Measurements from ENCODE around the gene GPSM1. TPM values are rescaled to one million over a fixed set of nuclear protein-coding genes. Genes with fewer than 3 reads are reported as not detected.
"Not testable (repeated sequence)": the region's sequence is repeated elsewhere in the genome, so short reads cannot be mapped to it uniquely, and the experiment has no call there.

Gene GPSM1
- total RNA-seq, 1 donor = 54.8 TPM

DNA sequence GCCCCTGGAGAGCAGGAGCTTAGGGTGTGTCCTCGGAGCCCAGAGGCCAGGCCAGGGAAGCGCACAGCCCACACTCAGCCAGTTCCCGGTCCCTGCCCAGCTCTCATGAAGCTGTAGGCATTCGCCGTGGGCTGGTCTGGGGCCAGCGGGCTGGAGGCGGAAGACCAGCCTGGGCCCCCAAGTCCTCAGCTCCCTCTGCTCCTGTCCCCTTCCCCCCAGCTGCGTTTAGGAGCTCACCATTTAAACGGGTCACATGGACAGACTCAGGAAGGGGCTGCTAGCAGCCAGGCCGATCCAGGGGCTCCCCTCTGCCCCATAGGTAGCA lies 18.8 kb downstream of the GPSM1 start:
- TF ChIP-seq, protein P1, sequence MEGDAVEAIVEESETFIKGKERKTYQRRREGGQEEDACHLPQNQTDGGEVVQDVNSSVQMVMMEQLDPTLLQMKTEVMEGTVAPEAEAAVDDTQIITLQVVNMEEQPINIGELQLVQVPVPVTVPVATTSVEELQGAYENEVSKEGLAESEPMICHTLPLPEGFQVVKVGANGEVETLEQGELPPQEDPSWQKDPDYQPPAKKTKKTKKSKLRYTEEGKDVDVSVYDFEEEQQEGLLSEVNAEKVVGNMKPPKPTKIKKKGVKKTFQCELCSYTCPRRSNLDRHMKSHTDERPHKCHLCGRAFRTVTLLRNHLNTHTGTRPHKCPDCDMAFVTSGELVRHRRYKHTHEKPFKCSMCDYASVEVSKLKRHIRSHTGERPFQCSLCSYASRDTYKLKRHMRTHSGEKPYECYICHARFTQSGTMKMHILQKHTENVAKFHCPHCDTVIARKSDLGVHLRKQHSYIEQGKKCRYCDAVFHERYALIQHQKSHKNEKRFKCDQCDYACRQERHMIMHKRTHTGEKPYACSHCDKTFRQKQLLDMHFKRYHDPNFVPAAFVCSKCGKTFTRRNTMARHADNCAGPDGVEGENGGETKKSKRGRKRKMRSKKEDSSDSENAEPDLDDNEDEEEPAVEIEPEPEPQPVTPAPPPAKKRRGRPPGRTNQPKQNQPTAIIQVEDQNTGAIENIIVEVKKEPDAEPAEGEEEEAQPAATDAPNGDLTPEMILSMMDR (IDR thresholded peaks at IDR 0.05; ENCODE audit: insufficient read depth, low read depth, low read length) = no peak
- no peak overlapping the region for H3K4me3 ChIP-seq (ENCODE audit: low read depth, low read length)
- no peak for DNase-seq (ENCODE audit: low read depth)

GRCh38 chr9:136346927-136347465 lies 19.7 kb downstream of the GPSM1 start:
- no peak overlapping the region for H3K4me3 ChIP-seq (ENCODE audit: low read depth, low read length)
- TF ChIP-seq, protein P1 (IDR thresholded peaks at IDR 0.05; ENCODE audit: insufficient read depth, low read depth, low read length) = no peak
- no peak for DNase-seq (ENCODE audit: low read depth)

- TF ChIP-seq, protein P1 (IDR thresholded peaks at IDR 0.05; ENCODE audit: insufficient read depth, low read depth, low read length) = no peak
- DNase-seq (ENCODE audit: low read depth) = no peak
- no peak overlapping the region for H3K4me3 ChIP-seq (ENCODE audit: low read depth, low read length)
These were observed 20.3 kb downstream of the GPSM1 start for GRCh38 chr9:136347472-136348256.

GRCh38 chr9:136348691-136349090 lies 21.4 kb downstream of the GPSM1 start:
- TF ChIP-seq, protein P1 (IDR thresholded peaks at IDR 0.05; ENCODE audit: insufficient read depth, low read depth, low read length) = no peak
- no peak overlapping the region for H3K4me3 ChIP-seq (ENCODE audit: low read depth, low read length)
- no peak for DNase-seq (ENCODE audit: low read depth)

DNA sequence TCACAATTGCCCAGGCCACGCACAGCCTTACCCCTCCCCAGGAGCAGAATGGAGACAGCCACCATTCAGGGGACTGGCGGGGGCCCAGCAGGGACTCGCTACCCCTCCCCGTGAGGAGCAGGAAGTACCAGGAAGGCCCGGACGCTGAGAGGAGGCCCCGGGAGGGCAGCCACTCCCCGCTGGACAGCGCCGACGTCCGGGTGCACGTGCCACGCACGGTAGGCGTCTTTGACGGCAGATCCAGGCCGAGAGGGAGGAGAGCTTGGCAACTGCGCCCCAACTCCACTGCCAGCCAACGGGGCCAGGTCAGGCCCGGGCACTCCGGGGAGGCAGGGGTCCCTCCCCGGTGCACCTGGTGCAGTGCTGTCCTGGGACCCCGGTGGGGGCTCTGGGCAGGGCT lies 22.2 kb downstream of the GPSM1 start:
- no peak overlapping the region for H3K4me3 ChIP-seq (ENCODE audit: low read depth, low read length)
- DNase-seq (ENCODE audit: low read depth) = no peak
- TF ChIP-seq, protein P1 (IDR thresholded peaks at IDR 0.05; ENCODE audit: insufficient read depth, low read depth, low read length) = no peak

DNA sequence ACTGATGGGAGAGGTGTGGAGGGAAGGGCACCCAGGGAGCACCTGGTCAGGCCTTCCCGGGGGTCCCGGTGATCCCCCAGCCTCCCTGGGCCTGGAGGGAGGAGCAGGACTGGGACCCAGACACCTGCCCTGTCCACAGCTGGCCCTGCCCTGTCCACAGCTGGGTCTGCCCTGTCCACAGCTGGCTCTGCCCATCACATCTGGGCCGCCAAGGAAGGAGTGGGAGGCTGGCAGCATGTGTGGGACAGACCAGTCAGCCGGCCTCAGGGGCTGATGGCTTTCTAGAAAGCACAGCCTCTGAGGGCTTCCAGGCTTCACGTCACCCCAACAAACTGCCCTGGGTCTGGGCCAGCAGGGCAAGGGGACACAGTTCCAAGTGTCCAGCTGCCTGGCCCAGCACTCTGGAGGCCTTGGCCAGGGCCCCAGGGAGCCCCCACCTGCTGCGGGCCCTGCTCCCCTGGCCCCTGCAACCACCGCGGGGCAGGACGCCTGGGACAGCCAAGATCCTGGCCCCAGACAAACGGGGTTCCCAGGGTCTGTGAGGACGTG lies 24.0 kb downstream of the GPSM1 start:
- TF ChIP-seq, protein P1 (IDR thresholded peaks at IDR 0.05; ENCODE audit: insufficient read depth, low read depth, low read length) = no peak
- H3K4me3 ChIP-seq (ENCODE audit: low read depth, low read length) = no peak overlapping the region
- DNase-seq (ENCODE audit: low read depth) = no peak

DNA sequence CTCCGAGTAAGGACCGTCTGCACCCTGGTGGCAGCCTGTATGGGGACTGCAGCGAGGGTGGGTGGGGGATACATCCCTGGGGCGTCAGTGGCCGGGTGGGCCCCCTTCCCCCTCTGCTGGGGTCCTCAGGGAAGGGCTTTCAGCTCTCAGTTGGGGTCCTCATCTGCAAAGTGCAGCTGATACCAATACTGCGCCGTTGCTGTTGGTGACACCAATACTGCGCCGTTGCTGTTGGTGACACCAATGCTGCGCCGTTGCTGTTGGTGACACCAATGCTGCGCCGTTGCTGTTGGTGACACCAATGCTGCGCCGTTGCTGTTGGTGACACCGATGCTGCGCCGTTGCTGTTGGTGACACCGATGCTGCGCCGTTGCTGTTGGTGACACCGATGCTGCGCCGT lies 24.5 kb downstream of the GPSM1 start:
- H3K4me3 ChIP-seq (ENCODE audit: low read depth, low read length); DNase-seq (ENCODE audit: low read depth): not testable (repeated sequence)
